Measurements from ENCODE around the gene AGBL1. TPM values are rescaled to one million over a fixed set of nuclear protein-coding genes. Genes with fewer than 3 reads are reported as not detected.

Gene AGBL1
- total RNA-seq, 2 donors from 2014 or later: not detected

DNA sequence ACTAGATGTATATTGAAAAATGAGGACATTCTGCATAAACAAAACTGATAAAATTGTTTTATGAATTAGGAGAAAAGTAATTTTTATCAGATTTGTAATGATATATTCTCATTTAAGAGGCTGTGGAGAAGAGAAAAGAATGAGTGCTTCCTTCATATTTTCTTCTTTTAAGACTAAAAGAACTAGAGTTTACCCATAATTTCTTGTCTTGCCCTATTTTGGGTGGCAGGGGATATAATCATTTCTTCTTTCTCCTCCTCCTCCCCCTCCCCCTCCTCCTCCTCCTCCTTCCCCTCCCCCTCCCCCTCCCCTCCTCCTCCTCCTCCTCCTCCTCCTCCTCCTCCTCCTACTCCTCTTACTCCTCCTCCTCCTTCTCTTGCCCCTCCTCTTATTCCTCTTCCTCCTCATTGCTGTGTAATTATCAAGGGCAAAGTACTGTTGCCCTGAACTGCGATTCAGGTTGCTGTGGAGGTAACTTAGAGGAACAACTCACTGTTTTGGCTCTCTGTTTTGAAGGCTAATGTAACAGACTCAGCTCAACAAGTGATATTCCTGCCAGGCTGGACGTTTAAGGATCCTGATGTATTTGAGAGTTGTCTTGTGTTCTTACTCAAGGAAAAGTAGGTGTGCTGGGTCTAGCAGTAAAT lies 555.4 kb downstream of the AGBL1 start:
- ATAC-seq (ENCODE audit: insufficient number of reproducible peaks, low FRiP score, low read depth) (no peak), DNase-seq (ENCODE audit: low spot score) (no peak)
- H3K36me3 ChIP-seq: no peaks in the 10 kb centered on the region
- no peaks in the 10 kb centered on the region for H3K27me3 ChIP-seq (replicated peaks; ENCODE audit: insufficient read depth)
- no peaks in the 10 kb centered on the region for H3K9me3 ChIP-seq
- H3K27ac ChIP-seq: no peak overlapping the region
- no peak overlapping the region for H3K4me3 ChIP-seq
- TF ChIP-seq, protein P1, sequence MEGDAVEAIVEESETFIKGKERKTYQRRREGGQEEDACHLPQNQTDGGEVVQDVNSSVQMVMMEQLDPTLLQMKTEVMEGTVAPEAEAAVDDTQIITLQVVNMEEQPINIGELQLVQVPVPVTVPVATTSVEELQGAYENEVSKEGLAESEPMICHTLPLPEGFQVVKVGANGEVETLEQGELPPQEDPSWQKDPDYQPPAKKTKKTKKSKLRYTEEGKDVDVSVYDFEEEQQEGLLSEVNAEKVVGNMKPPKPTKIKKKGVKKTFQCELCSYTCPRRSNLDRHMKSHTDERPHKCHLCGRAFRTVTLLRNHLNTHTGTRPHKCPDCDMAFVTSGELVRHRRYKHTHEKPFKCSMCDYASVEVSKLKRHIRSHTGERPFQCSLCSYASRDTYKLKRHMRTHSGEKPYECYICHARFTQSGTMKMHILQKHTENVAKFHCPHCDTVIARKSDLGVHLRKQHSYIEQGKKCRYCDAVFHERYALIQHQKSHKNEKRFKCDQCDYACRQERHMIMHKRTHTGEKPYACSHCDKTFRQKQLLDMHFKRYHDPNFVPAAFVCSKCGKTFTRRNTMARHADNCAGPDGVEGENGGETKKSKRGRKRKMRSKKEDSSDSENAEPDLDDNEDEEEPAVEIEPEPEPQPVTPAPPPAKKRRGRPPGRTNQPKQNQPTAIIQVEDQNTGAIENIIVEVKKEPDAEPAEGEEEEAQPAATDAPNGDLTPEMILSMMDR (IDR thresholded peaks at IDR 0.05): no peak
- no peaks in the 10 kb centered on the region for H3K4me1 ChIP-seq (ENCODE audit: control insufficient read depth in 1 of 2, low read depth in 2 of 2)

DNA sequence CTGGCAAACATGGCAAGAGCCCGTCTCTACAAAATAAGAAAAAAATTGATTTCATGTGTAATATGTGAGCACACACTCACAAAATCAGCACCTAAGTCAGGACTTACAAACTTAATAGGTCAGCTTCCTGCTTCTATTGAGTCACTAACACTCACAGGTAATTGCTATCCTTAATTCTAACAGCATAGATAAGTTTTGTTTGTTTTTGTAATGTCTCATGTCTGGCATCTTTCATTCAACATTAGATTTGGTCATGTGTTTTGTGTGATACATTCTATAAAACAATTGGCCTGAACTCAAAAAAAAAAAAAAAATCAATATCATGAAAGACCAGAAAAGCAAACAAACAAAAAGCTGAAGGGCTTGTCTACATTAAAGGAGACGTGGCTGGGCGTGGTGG lies 564.7 kb downstream of the AGBL1 start:
- H3K27me3 ChIP-seq (replicated peaks; ENCODE audit: insufficient read depth): no peaks in the 10 kb centered on the region
- no peak overlapping the region for H3K4me3 ChIP-seq
- no peak for ATAC-seq (ENCODE audit: insufficient number of reproducible peaks, low FRiP score, low read depth)
- H3K4me1 ChIP-seq (ENCODE audit: control insufficient read depth in 1 of 2, low read depth in 2 of 2): peaks cover 0 to 6% of the 10 kb centered on the region in 2 donors
- DNase-seq (ENCODE audit: low spot score): no peak
- H3K9me3 ChIP-seq: no peaks in the 10 kb centered on the region
- H3K36me3 ChIP-seq: no peaks in the 10 kb centered on the region
- TF ChIP-seq, protein P1 (IDR thresholded peaks at IDR 0.05): no peak
- no peak overlapping the region for H3K27ac ChIP-seq

DNA sequence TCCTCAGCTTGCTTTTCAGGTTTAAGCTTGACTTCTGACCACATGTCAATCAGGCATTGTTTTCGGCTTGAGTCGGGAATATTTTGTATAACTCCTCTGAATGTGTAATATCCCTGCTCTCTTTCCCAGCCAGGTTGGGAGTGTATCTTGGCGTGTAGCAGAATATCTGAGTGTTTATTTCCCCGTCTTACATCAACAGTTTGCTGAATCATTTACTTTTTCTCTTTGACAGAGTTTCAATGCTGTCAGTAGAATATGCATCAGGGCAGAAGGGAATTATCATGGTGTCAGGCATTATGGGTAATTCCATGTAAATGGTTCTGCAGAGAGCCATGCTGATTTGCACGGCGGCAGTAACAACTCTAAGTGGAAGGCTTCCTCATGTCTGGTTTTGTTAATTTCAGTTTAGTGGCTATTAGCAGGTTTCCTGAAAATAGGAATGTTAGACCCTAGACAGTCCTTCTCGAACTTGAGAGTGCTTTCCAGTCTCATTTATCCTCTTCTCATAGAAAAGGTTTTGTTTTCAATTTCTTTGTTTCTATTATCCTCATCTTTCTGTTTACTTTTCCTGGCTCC lies 566.3 kb downstream of the AGBL1 start:
- TF ChIP-seq, protein P1 (IDR thresholded peaks at IDR 0.05): no peak
- Histone ChIP-seq H3K27ac (no peak overlapping the region), H3K27me3 (replicated peaks; ENCODE audit: insufficient read depth) (no peaks in the 10 kb centered on the region), H3K9me3 (no peaks in the 10 kb centered on the region), H3K4me3 (no peak overlapping the region), H3K36me3 (no peaks in the 10 kb centered on the region), H3K4me1 (ENCODE audit: control insufficient read depth in 1 of 2, low read depth in 2 of 2) (peaks cover 0 to 6% of the 10 kb centered on the region in 2 donors)
- no peak for DNase-seq (ENCODE audit: low spot score)
- ATAC-seq (ENCODE audit: insufficient number of reproducible peaks, low FRiP score, low read depth): no peak

DNA sequence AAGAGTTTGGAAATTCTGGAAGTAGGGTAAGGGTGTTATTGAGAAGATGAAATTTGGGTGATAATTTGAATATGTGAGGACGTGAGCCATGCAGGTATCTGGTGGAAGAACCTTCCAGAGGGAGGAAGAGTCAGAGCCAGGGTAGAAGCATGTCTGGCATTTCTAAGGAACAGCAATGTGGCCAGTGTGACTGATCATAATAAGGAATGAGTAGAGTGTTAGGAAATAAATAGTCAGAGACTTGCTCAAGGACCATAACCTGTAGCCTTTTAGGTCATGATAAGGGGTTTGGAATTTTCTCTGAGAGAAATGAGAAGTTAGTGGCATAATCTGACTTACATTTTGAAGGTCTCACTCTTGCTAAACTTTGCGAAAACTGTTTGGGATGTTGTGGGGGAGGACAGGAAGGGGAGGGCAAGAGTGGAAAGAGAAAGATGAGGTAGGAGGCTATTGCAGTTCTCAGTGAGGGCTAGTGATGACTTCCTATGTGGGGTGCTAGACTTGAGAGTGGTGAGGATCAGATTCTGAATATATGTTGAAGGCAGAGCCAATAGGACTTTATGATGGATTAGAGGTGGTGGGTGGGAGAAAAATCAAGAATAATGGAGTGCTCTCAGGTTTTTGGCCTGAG lies 568.3 kb downstream of the AGBL1 start:
- TF ChIP-seq, protein P1 (IDR thresholded peaks at IDR 0.05): no peak
- peaks cover 0 to 6% of the 10 kb centered on the region in 2 donors for H3K4me1 ChIP-seq (ENCODE audit: control insufficient read depth in 1 of 2, low read depth in 2 of 2)
- H3K36me3 ChIP-seq: no peaks in the 10 kb centered on the region
- no peaks in the 10 kb centered on the region for H3K27me3 ChIP-seq (replicated peaks; ENCODE audit: insufficient read depth)
- no peak for DNase-seq (ENCODE audit: low spot score)
- H3K4me3 ChIP-seq: no peak overlapping the region
- no peaks in the 10 kb centered on the region for H3K9me3 ChIP-seq
- no peak for ATAC-seq (ENCODE audit: insufficient number of reproducible peaks, low FRiP score, low read depth)
- H3K27ac ChIP-seq: no peak overlapping the region

DNA sequence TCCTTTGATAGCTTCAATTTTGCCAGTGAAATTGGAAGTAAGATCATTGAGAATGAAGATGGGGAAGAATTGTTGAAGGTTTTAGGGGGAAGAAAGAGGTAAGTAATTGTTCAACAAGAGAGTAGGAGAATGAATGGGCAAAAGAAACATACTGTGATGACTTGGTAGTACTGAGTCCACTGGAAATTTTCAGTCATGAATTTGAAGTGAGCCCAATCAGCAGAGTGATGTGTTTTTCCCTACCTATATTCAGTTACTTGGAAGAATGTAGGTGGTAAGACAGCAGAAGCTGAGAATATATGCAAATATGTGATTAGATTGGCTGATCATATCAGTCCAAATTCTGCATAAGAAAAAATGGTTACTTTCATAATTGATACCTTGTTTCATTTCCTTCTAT lies 569.6 kb downstream of the AGBL1 start:
- no peak for ATAC-seq (ENCODE audit: insufficient number of reproducible peaks, low FRiP score, low read depth)
- Histone ChIP-seq H3K4me3 (no peak overlapping the region), H3K27me3 (replicated peaks; ENCODE audit: insufficient read depth) (no peaks in the 10 kb centered on the region), H3K4me1 (ENCODE audit: control insufficient read depth in 1 of 2, low read depth in 2 of 2) (peaks cover 0 to 6% of the 10 kb centered on the region in 2 donors), H3K27ac (no peak overlapping the region), H3K9me3 (no peaks in the 10 kb centered on the region), H3K36me3 (no peaks in the 10 kb centered on the region)
- no peak for DNase-seq (ENCODE audit: low spot score)
- TF ChIP-seq, protein P1 (IDR thresholded peaks at IDR 0.05): no peak

Data from thoracic aorta (tissue), 2 donors.